UCSD-AML1 (cell line): Measurements from ENCODE around the gene METTL1.

Source experiments
- DNase-seq: peaks from one replicate; lab custom pipeline; 2025; ENCODE audit not compliant: unreplicated experiment; lab: John Stamatoyannopoulos, UW

The METTL1 gene

GRCh38 chr12:57754411-57755193 lies 17.3 kb downstream of the METTL1 start, which contains the start of gene MARCHF9:
TSS of gene MARCHF9 (plus strand) at chr12:57755103. CDS start at chr12:57755529, 426 bp downstream.
- peak; percentile 52 for DNase-seq

GRCh38 chr12:57753756-57754337 lies 18.1 kb downstream of the METTL1 start:
- DNase-seq: no peak

GRCh38 chr12:57752668-57753000 lies 19.3 kb downstream of the METTL1 start:
- DNase-seq: no peak

DNA sequence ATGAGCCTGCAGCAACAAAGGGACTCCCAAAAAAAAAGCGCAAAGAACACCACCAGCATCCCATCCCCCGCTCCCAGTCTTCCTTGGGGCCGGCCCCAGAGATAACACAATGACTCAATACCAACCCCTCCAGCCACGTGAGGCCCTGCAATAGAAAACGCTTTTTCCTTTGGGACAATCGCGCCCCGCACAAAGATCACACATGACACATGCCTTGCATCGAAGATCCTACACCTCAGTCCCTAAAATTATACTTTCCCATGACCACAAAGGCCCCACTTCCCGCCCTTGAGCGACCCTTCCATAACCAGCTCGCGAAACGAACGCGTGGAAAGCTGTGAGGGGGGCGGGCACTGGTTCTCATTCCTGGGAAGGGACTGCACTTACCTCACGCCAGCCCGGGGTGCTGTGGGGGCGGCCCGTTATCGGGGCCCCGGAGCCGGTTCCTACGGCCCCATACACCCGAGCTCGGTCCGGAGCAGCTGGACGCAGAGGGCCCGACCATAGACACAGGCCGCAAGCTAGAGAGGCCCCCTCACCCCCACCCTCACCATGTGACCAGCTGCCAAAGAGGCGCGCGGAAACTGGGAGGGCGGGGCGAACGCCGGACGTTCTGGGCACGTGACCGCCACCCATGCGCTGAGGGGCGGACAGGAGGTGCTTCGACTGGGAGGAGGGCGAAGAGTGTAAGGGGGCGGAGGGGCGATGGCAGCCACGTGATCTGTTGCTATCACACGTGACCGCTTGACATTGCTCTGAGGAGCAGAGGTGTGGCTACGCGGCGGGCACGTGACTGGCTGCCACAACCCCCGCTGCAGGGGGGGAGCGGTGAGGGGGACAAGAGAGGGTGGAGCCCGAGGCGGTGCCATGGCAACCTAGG lies 19.9 kb downstream of the METTL1 start, which contains the start of gene CDK4:
TSS of gene CDK4 (minus strand) at position 523 of the 880 bp plus-strand sequence. CDS start 593 bp downstream, outside the sequence.
- peak; percentile 100 for DNase-seq

DNA sequence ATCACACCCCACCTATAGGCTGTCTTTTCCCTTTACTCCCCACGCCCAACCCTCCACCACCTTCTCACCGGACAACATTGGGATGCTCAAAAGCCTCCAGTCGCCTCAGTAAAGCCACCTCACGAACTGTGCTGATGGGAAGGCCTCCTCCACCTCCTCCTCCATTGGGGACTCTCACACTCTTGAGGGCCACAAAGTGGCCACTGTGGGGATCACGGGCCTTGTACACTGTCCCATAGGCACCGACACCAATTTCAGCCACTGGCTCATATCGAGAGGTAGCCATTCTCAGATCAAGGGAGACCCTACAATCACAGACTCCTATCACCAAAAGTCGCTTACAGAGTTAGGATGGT lies 20.5 kb downstream of the METTL1 start:
- peak; percentile 48 for DNase-seq

GRCh38 chr12:57750561-57751431 lies 21.1 kb downstream of the METTL1 start:
- no peak for DNase-seq

DNA sequence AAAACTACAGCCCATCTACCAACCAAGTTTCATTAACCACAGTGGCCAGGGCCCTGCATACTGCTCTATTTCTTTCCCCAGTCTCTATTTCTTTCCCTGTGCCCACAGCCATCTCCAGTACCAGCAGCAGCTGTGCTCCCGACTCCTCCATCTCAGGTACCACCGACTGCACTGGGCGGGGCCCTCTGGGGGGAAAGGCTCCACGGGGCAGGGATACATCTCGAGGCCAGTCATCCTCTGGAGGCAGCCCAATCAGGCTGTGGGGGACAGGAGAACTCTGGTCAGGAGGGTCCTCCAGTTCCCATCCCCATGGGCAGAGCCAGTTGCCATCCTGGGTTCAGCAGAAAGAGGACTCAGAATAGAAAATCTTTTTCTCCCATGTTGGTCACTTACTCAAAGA lies 22.8 kb downstream of the METTL1 start:
- no peak for DNase-seq

DNA sequence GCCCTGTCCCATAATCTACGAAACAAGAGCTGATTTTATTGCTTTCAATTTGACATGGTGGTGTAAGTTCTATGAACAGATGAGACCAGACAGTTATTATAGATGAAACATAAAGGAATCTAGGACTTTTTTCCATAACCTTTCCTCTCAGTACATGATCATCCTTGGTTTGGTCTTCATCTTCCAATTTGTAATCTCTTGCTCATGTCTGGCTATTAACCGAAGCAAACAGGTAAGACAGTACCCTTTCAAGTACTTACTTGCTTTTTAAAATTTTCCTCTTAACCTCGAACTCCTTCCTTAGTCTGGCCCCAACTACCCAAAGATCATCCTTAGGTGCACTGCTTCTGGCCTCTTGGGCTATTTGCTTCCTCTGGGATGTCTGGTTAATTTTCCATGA lies 25.9 kb downstream of the METTL1 start:
- DNase-seq: no peak

DNA sequence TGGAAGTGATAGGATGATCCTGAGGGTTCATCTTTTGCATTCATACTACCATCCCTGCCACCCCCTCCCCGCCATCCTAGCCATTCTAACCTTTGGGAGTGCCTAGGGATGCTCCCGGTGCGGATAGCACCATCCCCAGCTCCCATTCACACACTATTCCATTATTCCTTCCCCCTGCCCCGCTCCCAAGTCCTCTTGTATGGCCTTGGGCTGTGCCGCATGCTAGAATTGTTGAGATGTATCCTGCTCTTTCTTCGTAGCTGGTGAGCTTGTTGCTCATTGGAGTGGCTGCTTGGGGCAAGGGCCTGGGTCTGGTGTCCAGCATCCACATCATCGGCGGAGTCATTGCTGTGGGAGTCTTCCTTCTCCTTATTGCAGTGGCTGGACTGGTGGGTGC lies 26.4 kb downstream of the METTL1 start:
- no peak for DNase-seq

- peak; percentile 93 for DNase-seq
Measured at GRCh38 chr12:57744777-57745484, 27.0 kb downstream of the METTL1 start, which contains the start of gene TSPAN31. TSS of gene TSPAN31 (plus strand) at chr12:57745039. CDS start at chr12:57745155, 116 bp downstream.

GRCh38 chr12:57744194-57744776 lies 27.6 kb downstream of the METTL1 start:
- DNase-seq: peak; percentile 88

DNA sequence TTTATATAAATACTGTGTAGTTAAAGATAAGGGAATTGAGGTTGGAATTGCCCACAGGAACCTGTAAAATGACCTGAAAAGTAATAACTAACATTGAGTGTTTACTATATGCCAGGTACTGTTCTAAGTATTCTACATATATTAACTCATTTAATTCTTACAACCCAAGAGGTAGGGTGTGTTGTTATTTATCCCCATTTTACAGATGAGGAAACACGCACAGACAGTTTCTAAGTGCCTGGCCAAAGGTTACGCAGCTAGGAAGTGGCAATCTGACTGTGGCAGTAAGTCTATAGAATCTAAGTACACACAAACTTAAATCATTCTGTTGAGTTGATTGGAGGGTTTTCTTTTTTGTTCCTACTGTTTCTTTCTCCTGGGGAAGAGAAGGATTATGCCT lies 28.1 kb downstream of the METTL1 start:
- no peak for DNase-seq

- DNase-seq: peak; percentile 77
Measured at GRCh38 chr12:57741844-57742738, 29.8 kb downstream of the METTL1 start.

GRCh38 chr12:57741413-57741789 lies 30.5 kb downstream of the METTL1 start:
- DNase-seq: no peak

DNA sequence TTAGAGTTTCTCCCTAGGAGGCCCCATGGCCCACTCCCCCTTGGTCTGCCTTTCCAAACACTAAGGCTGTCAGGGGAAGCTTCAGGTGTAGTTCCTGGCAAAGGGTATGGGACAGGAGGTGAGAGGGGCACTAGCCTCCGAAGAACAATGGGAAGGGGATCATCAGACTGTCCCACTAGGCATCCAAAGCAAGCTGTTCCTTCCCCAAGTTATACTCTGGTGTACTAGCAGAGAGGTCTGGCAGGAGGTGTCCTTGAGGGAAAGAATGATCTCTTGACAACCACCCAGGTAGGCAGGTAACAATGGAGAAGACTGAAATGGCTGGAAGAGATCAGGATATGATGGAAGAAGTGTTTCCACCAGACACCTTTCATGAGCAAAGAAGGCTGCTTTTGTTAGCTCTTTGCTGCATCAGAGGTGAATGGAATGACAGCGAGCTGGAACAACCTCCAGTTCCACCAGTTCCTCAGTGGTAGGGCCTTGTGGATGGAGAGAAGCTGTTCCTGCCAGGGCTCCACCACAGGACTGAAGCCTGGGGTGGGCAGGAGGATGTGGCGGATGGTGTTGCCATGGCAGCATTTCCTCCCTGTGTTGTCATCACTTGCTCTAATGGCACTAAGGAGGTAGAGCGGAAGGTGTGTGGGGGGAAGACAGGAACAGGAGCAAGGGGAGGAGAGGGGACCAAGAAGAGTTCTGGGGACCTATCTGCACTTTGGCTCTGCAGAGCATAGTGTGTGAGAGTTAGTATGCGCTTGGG lies 31.1 kb downstream of the METTL1 start:
- DNase-seq: peak; percentile 84

DNA sequence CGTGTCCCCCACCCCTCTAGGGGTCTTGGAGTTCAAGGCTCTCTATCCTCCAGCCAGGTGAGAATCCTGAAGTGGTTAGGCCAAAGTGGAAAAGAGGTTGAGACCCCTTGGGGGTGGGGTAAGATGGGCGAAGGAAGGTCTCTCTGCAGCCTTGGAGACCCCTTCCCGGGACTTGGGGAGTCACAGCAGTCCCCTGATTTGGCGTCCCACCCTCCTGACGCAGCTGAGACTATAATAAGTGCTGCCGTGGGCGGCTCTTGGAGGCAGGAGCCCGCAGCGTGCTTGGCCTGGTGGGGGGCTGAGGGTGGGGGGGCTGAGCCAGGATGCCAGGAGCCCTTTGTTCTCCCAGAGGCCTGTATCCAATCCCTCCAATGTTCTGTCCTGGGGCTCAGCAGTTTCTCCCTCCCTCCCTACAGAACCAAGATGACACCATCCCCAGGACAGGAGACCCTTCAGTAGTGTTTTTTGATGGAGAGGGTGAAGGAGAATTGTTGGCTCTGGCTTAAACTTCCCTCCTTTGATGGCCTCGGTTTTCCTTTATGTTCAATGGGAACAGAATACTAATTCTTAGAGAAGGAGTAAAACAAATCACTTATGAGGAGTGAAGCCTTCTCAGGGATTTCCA lies 31.9 kb downstream of the METTL1 start:
- DNase-seq: no peak

- DNase-seq: no peak
Measured at GRCh38 chr12:57739387-57739786, 32.5 kb downstream of the METTL1 start.
